ENCODE results near the gene PPFIA2. TPM values are rescaled to one million over a fixed set of nuclear protein-coding genes. Genes with fewer than 3 reads are reported as not detected.

PPFIA2 gene
- total RNA-seq, 4 donors from 2014 or later, result 1.5 to 4.3 (median 2.5) TPM

DNA sequence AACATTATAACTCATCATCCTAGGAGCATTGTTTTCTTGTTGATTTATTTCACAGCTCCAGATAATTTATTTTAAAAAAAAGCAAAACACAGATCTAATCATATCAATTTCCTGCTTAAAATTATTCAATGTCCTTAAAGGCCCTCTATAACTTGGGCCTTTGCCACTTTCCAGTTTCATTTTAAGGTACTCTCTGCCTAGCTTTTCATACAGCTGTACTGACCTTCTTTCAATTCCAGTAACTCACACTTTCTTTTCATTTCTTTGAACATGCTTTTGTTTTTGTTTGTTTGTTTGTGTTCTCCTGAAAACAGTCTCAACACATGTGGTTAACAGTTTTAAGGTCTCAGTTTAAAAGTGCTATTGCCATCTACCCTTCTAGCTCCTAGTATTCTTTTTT lies 399.4 kb downstream of the PPFIA2 start:
- TF ChIP-seq, protein P1, sequence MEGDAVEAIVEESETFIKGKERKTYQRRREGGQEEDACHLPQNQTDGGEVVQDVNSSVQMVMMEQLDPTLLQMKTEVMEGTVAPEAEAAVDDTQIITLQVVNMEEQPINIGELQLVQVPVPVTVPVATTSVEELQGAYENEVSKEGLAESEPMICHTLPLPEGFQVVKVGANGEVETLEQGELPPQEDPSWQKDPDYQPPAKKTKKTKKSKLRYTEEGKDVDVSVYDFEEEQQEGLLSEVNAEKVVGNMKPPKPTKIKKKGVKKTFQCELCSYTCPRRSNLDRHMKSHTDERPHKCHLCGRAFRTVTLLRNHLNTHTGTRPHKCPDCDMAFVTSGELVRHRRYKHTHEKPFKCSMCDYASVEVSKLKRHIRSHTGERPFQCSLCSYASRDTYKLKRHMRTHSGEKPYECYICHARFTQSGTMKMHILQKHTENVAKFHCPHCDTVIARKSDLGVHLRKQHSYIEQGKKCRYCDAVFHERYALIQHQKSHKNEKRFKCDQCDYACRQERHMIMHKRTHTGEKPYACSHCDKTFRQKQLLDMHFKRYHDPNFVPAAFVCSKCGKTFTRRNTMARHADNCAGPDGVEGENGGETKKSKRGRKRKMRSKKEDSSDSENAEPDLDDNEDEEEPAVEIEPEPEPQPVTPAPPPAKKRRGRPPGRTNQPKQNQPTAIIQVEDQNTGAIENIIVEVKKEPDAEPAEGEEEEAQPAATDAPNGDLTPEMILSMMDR (IDR thresholded peaks at IDR 0.05; ENCODE audit: low read depth), result no peak

DNA sequence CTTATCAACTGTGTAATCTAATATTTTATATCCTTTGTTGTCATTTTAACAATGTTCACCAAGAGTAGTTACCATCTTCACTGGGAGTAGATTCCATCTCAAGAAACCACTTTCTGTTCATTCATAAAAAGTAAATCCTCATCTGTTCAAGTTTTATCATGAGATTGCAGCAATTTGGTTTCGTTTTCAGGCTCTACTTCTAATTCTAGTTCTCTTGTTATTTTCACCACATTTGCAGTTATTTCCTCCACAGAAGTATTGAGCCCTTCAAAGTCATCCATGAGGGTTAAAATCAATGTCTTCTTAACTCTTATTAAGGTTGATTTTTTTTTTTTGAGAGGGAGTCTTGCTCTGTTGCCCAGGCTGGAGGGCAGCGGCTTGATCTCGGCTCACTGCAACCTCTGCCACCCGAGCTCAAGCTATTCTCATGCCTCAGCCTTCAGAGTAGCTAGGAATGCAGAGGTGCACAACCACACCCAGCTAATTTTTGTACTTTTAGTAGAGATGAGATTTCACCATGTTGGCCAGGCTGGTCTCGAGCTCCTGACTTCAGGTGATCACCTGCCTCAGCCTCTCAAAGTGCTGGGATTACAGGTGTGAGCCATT lies 404.7 kb downstream of the PPFIA2 start:
- TF ChIP-seq, protein P1 (IDR thresholded peaks at IDR 0.05; ENCODE audit: low read depth), result no peak

DNA sequence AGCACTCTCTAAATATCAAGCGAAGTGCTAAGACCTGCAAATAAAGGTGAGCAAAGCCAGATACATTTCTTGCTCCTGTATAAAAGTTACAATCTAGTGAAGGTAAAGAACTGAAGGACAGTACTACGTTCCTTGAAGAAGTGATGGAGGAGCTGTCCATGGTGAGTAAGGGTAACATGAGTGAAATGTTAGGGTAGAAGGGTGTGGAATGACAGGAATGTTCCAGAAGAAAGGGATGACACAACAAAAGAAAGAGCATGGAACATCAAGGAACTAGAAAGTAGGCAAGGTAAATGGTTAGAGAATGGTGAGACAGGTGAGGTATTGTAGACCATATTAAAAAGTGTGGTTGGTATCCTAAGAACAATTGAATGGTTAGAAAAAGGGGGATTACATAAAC lies 408.8 kb downstream of the PPFIA2 start:
- TF ChIP-seq, protein P1 (IDR thresholded peaks at IDR 0.05; ENCODE audit: low read depth), result no peak

DNA sequence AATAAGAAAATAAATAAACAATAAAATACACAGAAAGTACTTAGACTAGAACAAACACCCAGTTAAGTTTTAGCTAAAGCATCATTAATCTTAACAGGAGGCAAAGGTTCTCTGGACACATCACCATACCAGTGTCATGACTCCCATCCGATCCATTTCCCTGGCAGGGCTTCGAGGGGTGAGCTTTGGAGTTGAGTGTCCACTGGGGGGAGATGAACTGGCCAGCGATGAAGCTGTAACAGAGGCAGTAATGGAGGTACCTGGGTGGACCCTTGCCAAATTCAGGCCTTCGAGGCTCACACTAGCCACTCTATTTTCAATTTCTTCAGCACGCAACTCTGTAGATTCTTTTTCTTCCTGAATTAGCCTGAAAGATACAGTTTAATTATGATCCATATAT lies 411.7 kb downstream of the PPFIA2 start:
- TF ChIP-seq, protein P1 (IDR thresholded peaks at IDR 0.05; ENCODE audit: low read depth), result no peak

DNA sequence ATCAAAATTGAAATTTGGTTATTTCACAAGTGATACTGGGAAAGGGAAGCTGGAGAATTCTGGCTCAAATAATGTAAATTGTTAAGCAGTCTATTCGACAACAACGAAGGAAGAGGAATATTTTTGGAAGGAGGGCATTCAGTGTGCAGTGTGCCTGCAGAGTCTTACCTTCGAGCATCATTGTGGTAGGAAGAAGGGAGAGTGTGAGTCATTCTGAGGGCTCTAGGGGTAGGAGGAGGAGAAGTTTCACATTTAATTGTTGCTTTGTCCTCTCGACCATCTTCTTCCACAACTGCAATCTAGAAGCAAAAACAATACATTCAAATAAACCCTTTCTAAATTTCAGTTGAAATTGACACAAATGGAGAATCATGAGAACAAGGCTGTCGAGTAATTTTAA lies 418.2 kb downstream of the PPFIA2 start:
- TF ChIP-seq, protein P1 (IDR thresholded peaks at IDR 0.05; ENCODE audit: low read depth), result no peak

DNA sequence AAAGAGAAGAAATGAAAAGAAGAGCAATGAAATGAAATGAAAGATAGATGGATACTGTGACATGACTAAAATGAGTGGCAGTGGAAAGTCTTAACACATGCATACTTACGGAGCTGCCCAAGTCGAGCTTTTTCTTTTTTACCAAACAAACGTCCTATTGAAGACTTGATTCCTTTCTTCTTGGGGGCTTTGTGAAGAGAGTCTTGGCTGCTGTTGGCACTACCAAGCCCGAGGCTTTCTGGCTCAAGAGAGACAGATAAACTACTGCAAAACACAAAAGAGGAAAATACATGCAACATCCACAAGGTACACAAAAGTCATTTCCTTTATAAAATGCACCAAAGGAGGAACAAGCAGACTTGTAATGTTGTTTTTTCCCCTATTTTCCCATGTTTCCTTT lies 420.1 kb downstream of the PPFIA2 start:
- TF ChIP-seq, protein P1 (IDR thresholded peaks at IDR 0.05; ENCODE audit: low read depth), result no peak

DNA sequence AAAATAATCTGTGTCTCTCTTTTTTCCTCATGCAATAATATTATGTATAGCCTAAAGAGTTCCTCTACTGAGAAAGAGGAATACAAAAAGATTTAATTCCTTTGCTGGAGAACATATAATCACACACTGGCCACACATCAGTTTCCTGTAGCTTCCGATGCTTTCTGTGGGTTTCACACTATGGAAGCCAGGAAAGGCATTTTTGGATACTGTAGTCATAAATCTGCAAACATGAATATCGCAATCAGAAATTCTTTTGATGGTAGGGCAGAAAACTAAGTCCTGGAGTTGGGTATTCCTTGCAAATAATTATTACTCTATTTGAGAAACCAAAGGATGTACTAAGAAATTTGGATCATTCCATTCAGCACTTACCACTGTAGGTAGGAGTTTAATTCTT lies 421.3 kb downstream of the PPFIA2 start:
- TF ChIP-seq, protein P1 (IDR thresholded peaks at IDR 0.05; ENCODE audit: low read depth), result no peak

All from subcutaneous adipose tissue (tissue), 4 donors.